NAMALWA (cell line): ENCODE measurements around the gene PIP4K2A.

Source experiments
- DNase-seq: peaks from one replicate; pipeline ENCODE4 v3.0.0-alpha.2; 2015; ENCODE audit warnings: low spot score

The PIP4K2A gene

DNA sequence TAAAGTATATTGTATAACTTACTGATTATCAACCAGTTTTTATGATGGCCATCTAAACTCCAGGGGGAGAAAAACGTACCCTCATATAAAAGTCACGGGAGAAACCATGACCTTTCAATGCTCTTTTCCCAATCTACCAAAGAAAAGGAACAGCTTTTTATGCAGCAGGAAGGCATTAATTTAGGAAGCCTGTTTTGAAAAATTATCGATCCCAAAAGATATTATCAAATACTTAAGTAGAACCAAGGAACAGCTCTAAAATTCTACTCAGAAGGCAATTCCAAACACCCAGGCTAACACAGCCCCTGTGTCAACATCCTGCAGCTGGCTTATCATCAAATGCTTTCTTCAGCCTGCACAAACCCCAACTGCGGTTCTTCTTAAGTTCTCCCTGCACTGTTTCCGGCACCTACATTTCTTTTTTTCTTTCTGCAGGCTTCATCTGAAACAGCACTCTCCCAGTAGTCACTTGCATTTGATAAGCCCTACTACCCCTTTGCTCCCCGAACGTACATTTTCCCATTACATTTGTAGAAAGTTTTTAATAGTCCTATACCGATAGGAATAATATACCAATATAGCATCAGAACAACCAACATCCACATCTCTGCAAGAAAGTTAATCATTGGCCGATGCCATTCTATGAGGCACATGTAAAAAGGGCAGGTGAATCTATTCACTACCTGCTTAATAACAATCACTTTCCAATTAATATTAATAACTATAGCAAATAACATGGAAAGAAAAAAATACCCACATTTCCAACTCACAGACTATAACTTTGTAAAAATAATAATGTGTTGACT, 47.9 kb downstream of the PIP4K2A start:
- DNase-seq: peak; percentile 67

DNA sequence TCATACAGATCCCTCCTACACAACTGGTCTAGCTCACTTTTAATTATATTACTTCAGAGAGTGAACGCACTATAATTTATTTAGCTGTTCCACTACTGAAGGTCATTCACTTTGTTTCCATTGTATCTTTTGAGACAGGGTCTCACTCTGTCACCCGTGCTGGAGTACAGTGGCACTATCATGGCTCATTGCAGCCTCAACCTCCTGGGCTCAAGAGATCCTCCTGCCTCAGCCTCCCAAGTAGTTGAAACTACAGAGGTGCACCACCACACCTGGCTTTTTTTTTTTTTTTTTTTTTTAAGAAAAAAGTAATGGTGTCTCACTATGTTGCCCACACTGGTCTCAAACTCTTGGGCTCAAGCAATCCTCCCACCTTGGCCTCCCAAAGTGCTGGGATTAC, 49.0 kb downstream of the PIP4K2A start:
- DNase-seq: no peak

DNA sequence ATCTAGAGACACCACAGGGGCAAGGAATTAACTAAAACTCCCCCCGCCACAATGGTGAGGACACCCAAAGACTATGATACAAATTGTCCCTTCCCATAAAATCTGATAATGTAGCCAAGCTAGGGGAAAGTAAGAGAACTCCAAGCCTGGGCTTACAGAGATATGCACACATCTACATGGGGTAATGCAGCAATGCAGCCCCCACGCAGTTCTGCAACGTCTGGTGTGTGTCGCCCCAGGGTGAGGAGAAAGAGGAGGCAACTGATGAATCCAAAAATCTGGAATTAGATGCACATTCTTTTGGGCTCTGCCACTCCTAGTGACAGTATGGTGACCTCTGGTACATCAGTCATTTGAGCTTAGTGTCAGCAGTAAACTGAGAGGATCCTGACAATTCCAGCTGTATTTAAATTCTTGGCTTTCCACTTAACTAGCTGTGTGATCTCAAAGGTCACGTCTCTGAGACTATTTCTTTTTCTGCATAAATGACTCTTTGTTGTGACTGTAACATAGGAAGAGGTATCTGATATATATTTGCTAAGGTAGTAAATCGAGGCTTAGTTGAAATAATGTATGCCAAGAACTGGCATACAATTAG, 51.5 kb downstream of the PIP4K2A start:
- DNase-seq: no peak

DNA sequence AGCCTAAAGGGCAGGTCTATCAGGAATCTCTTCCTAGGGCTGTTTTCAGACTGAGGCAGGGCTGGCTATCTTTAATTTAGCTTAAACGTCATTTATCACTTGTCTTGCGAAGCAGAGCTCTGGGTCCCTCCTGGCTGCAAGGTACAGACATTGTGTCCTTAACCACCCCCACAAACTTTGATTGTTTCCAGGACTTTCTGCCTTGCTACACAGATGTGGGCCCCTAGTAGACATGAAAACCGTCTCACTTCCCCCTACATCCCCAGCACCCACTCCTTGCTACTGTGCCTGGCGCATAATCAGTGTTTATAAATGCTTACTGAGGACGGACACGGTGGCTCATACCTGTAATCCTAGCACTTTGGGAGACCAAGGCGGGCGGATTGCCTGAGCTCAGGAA, 54.5 kb downstream of the PIP4K2A start:
- DNase-seq: no peak

DNA sequence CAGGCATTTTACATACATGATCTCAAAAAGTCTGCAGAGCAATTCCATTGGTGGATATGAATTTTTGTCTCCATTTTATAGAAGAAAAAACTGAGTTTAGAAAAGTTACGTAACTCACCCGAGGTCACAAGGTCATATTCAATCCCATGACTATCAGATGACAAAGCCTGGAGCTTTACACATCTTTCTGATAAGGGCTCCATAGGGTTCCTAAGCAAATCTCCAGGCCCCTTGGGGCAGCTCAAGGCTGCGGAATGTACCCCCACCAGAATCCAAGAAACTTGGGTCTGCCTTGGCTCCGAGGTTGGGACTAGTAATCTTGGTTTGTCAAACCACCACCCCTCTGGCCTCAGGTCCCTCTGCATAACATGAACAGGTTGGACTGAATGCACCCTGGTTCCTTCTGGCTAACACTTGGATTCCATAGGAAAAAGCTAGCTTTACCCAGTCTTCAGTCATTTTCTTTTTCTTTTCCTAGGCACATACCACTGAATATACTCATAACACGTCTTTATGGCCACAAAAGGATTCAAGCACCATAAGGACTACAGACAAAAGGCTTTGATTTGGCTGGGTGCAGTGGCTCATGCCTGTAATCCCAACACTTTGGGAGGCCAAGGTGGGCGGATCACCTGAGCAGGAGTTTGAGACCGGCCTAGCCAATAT, 55.5 kb downstream of the PIP4K2A start:
- no peak for DNase-seq

- DNase-seq: no peak
These were observed 56.7 kb downstream of the PIP4K2A start for GRCh38 chr10:22657566-22658225.

DNA sequence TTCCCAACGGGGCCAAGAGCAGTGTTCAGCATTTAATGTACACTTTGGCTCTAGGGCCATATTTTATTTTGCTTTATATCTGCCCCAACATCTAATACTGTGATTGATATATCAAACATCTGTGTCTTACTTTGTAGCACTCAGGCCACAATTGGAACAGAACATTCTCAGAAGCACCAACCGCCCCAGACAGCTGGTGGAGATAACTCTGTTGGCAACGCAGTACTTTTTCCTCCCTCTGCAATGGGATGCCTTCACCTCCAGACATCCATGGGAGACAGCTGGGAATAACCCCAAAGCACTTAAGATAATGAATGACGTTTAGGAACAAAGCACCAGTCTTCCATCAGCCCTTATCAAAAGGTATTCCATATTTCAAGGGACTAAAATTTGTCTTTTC, 57.4 kb downstream of the PIP4K2A start:
- no peak for DNase-seq

DNA sequence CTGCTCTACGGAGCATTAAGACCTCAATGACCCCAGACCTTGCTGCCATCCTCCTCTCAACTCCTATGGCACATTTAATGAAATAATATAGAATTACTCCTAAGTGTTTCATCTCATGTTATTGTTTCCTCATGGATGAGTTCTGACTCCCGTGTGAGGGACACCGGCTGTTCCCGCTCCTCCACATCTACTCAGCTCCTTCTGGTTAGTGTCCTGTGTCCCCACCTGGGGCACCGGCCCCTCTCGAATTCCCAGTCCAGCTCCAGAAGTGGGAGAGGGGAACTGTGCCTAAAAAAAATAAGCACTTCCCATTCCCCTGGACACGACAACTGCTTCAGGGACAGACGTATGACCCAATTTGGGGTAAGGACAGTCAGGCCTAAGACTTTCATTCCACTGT, 58.3 kb downstream of the PIP4K2A start:
- DNase-seq: no peak

DNA sequence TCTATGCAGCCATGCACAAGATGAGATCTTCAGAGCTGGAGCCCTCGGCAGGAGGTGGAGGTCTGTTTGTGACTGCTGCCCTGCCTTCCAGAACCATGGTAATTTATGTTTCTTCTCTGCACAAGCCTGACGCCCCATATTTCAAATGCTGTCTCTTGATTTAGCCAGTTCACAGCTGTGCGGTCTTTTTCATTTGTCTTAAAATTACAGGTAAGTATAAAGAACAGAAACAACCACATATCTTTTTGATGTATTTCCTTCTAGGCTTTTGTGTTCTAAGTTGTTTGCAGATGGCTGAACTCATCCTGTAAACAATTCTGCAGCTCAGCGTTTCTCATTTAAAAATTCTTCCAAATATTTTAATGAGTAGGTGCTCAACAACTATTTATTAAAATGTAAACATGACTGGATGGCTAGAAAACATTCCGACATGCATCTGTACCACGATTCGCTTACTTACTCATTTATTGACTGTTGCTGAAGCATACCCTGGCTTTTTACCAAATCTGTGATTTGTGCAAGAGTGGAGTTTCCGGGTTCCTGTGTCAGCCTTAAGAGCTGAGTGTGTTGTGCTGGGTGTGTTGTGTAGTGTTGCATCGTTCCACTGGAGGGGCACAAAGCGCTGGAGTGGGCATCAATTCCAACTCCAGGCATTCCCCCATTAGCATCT, 58.9 kb downstream of the PIP4K2A start:
- no peak for DNase-seq

DNA sequence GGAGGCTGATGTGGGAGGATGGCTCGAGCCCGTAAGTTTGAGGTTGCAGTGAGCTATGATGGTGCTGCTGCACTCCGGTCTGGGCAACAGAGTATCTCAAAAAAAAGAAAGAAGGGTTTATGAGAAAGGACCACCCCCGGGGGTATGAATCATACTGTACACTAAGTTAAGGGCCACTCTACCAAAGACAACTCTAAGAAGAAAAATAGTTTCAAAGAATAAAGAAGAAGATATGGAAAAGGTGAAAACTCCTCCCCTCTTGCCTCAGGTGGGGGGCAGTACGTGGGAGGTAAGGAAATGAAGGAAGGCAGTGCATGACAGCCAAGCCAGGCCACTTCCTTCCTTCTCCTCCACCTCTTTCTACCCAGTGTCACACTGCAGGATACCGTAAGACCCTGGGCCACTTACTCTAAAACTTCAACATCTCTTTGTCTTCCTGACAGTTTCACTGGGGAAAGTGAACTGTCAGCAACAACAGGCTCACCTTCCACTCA, 61.3 kb downstream of the PIP4K2A start:
- DNase-seq: no peak

DNA sequence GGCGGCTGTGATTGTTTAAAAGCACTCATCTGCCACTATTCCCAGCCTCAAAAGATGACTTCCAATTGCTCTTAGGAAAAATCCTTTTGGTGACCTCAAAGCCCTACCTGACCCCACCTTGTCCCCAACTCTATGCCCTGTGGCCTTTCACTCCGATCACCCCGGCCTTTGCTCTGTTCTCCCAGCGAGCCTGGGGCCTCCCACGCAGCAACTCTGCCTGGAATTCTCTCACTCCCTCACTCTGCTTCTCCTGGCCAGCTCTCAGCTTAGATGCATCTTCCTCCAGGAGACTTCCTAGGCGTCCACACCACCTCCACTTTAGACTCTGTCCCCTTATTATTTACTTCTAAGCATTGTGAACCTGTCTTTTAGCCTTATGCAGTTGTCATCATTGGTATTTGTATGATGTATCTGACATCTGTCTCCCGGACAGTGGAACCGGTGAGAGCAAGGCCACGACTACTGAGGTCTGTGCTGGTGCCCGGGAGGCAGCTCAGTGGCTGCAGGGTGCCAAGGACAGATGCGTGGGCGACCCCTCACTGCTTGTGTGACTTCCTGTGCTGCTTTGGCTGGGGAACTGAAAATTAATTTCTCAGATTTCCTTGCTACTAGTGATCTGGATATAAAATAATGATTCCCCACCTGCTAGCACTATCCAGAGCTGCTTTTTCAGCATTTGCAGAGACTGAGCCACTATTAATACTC, 63.0 kb downstream of the PIP4K2A start:
- DNase-seq: no peak

- DNase-seq: no peak
These were observed 64.4 kb downstream of the PIP4K2A start for GRCh38 chr10:22649994-22650393.

- DNase-seq: no peak
These were observed 65.0 kb downstream of the PIP4K2A start for GRCh38 chr10:22649390-22649841.

DNA sequence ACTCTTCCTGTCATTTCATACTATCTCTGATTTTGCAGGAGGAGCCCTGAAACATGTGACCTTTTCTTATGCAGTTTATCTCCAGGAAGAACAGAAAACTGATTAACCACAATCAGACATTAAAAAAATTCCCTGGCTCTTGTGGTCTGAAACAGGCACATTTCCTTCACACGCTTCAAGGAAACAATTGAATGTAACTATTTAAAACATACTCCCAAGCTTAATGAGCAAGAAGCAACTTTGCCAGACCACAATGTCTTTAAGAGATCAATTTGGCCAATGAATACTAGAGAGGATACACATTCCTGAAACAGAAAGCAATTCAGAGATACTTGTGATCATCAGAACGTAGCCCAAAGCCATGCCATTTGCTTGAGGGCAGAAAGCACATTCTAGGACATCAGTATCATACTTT, 65.8 kb downstream of the PIP4K2A start:
- no peak for DNase-seq

- no peak for DNase-seq
These were observed 67.1 kb downstream of the PIP4K2A start for GRCh38 chr10:22647244-22647643.

DNA sequence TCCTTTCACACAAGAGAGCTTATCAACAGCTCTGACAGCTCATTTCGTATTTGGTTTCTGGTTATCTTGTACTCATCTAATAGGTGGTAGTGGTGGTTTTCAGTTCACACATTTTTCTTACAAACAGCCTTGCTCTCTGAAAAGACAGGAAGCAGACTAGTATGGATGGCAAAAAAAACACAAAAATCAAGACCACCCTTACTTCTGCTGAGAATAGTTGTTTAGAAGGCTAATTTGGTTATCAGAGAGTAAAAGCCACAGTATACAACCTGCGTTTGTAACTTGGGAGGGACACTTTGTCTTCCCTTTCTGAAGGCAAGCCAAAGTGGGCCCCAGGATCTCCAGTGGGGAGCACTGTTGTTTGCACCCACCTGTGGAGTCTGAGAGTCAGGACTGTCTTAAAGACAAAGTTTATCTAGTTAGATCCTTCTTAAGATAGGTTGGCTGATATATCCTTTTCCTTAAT, 68.0 kb downstream of the PIP4K2A start:
- no peak for DNase-seq

- no peak for DNase-seq
These were observed 70.2 kb downstream of the PIP4K2A start for GRCh38 chr10:22644222-22644621.

GRCh38 chr10:22643775-22644174, 70.6 kb downstream of the PIP4K2A start:
- DNase-seq: no peak

DNA sequence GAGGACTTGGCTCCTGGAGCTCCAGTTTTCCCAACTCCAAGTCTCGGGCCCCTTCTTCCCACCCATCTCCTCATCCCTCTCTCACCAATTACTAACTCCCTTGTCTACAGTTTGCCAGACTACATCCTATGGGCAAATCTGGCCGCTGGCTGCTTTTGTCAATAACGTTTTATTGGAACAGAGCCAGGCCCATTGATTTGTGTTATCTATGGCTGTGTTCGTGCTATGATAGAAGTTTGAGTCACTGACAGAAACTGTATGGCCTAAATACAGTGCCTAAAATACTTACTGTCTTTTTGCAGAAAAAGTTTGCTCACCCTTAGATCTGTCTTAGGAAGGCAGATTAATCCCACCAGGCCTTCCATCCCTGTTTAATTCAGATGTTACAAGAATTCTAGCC, 71.3 kb downstream of the PIP4K2A start:
- no peak for DNase-seq

- DNase-seq: no peak
These were observed 72.6 kb downstream of the PIP4K2A start for GRCh38 chr10:22641743-22642142.

- no peak for DNase-seq
These were observed 74.0 kb downstream of the PIP4K2A start for GRCh38 chr10:22640359-22640758.
